HCT116 (cell line): ENCODE measurements around the gene TMUB1. TPM values are rescaled to one million over a fixed set of nuclear protein-coding genes. Genes with fewer than 3 reads are reported as not detected.

Source experiments
- ATAC-seq: fragments of 200-7000 bp; cut with Tn5 transposase; 2 replicates; pipeline ENCODE4 v1.9.1; 2020; ENCODE audit warnings: mild to moderate bottlenecking, moderate library complexity
- BruUV-seq: library from RNA; stranded (reverse); fragments of 400-500 nt; replicated peaks from 2 replicates; lab custom pipeline; 2021; lab: Mats Ljungman, UMichigan
- CTCF ChIA-PET: fragments of 300-600 bp; sonication (Branson Sonifier 250); formaldehyde crosslinking; loops from one replicate; lab custom pipeline; 2021; ENCODE audit warnings: antibody characterized with exemption; lab: Charles Lee
- POLR2A ChIA-PET: fragments of 300-600, 350-600 bp; sonication (Branson Sonifier 250); formaldehyde crosslinking; loops from one replicate; lab custom pipeline; 2021; ENCODE audit warnings: antibody characterized with exemption; lab: Charles Lee
- RAD21 ChIA-PET, 2 experiments: fragments of 300-600 bp; sonication (Branson Sonifier 250); formaldehyde crosslinking; loops; one replicate each; lab custom pipeline; 2023; ENCODE audit warnings: low total read pairs in 2 of 2; ENCODE audit not compliant: uncharacterized antibody in 2 of 2, unreplicated experiment in 2 of 2, low non-redundant PET in 1 of 2; lab: Charles Lee
- DNase-seq: peaks from one replicate; pipeline ENCODE4 v3.0.0-alpha.2; 2010; ENCODE audit warnings: low read depth, low spot score
- H2AFZ ChIP-seq: fragments of 200-600 bp; shearing (Covaris generic), sonication (generic); 2 replicates; pipeline ENCODE4 v1.6.1; 2017; ENCODE audit warnings: low read depth, mixed run types, mixed read lengths, antibody characterized with exemption, low read length; ENCODE audit not compliant: poor library complexity, severe bottlenecking
- H3K27ac ChIP-seq: 2 replicates; pipeline ENCODE4 v1.5.1; 2012; ENCODE audit warnings: low read depth, low read length
- H3K27me3 ChIP-seq: fragments of 200-600 bp; sonication (generic); 2 replicates; pipeline ENCODE4 v1.6.1; 2016; ENCODE audit warnings: mixed run types, low read length, mixed read lengths; ENCODE audit not compliant: insufficient read depth
- H3K36me3 ChIP-seq, 2 experiments: fragments of 200-500 bp in 1 of 2; fragments of 200-600 bp in 1 of 2; sonication (Bioruptor generic) in 1 of 2; sonication (generic) in 1 of 2; 2 replicates each; pipeline versions ENCODE4 v1.5.1 to v1.6.1; 2014 to 2016; ENCODE audit warnings: low read length in 2 of 2, inconsistent platforms in 1 of 2, mixed read lengths in 1 of 2, mixed run types in 1 of 2; ENCODE audit not compliant: insufficient read depth in 2 of 2, control insufficient read depth in 1 of 2
- H3K4me1 ChIP-seq, 2 experiments: fragments of 200-600 bp in 1 of 2; sonication (generic) in 1 of 2; 2 replicates each; pipeline versions ENCODE4 v1.5.1 to v1.6.1; 2012 to 2017; ENCODE audit warnings: low read length in 2 of 2, inconsistent platforms in 1 of 2, mild to moderate bottlenecking in 1 of 2, mixed read lengths in 1 of 2, mixed run types in 1 of 2, moderate library complexity in 1 of 2; ENCODE audit not compliant: insufficient read depth in 2 of 2, control insufficient read depth in 1 of 2
- H3K4me2 ChIP-seq: fragments of 200-600 bp; sonication (generic); 2 replicates; pipeline ENCODE4 v1.6.1; 2017; ENCODE audit warnings: mixed run types, low read length, mixed read lengths
- H3K4me3 ChIP-seq, 2 experiments: fragments of 200-600 bp in 1 of 2; sonication (generic) in 1 of 2; replicated peaks in 1 of 2; 2 replicates each; pipeline ENCODE4 v1.5.1; 2011 to 2016; ENCODE audit warnings: low read length in 2 of 2, control low read depth in 1 of 2, low read depth in 1 of 2, mild to moderate bottlenecking in 1 of 2, mixed read lengths in 1 of 2, mixed run types in 1 of 2
- H3K79me2 ChIP-seq: fragments of 200-600 bp; sonication (generic); 2 replicates; pipeline ENCODE4 v1.6.1; 2017; ENCODE audit warnings: mild to moderate bottlenecking, mixed run types, low read length, moderate library complexity, mixed read lengths; ENCODE audit not compliant: insufficient read depth
- H3K9ac ChIP-seq: fragments of 200-600 bp; sonication (generic); 2 replicates; pipeline ENCODE4 v1.6.1; 2016; ENCODE audit warnings: low read length, mixed read lengths
- H3K9me2 ChIP-seq: fragments of 200-600 bp; sonication (generic), shearing (Covaris generic); 2 replicates; pipeline ENCODE4 v1.6.1; 2017; ENCODE audit warnings: mixed run types, mild to moderate bottlenecking, moderate library complexity; ENCODE audit not compliant: insufficient read depth
- H3K9me3 ChIP-seq, 2 experiments: fragments of 200-500 bp in 1 of 2; fragments of 200-600 bp in 1 of 2; sonication (Bioruptor generic) in 1 of 2; sonication (generic) in 1 of 2; 2 replicates each; pipeline ENCODE4 v1.6.1; 2014 to 2017; ENCODE audit warnings: low read length in 2 of 2, mixed read lengths in 2 of 2, inconsistent platforms in 1 of 2, low read depth in 1 of 2, mild to moderate bottlenecking in 1 of 2, mixed run types in 1 of 2, moderate library complexity in 1 of 2; ENCODE audit not compliant: control insufficient read depth in 1 of 2, insufficient read depth in 1 of 2
- H4K20me1 ChIP-seq: fragments of 200-600 bp; sonication (generic), shearing (Covaris generic); 2 replicates; pipeline ENCODE4 v1.6.1; 2017; ENCODE audit warnings: mixed run types, mild to moderate bottlenecking, moderate library complexity; ENCODE audit not compliant: insufficient read depth
- EGR1 ChIP-seq: IDR thresholded peaks from 2 replicates; pipeline ENCODE4 v1.6.1; 2012; ENCODE audit warnings: low read depth
- ELF1 ChIP-seq: IDR thresholded peaks from 2 replicates; pipeline ENCODE4 v1.6.1; 2012; ENCODE audit warnings: low read depth, borderline replicate concordance
- EZH2phosphoT487 ChIP-seq: fragments of 200-600 bp; IDR thresholded peaks from 2 replicates; pipeline ENCODE4 v1.6.1; 2018; ENCODE audit warnings: antibody characterized with exemption, borderline replicate concordance
- FOSL1 ChIP-seq: IDR thresholded peaks from 2 replicates; pipeline ENCODE4 v1.6.1; 2012; ENCODE audit warnings: low read depth
- JUND ChIP-seq: IDR thresholded peaks from 2 replicates; pipeline ENCODE4 v1.6.1; 2012
- POLR2A ChIP-seq: IDR thresholded peaks from 2 replicates; pipeline ENCODE4 v1.7.0; 2011; ENCODE audit warnings: borderline replicate concordance; ENCODE audit not compliant: insufficient read depth, insufficient read length; ENCODE audit errors: extremely low read depth
- REST ChIP-seq: IDR thresholded peaks from 2 replicates; pipeline ENCODE4 v1.6.1; 2012; ENCODE audit warnings: low read depth
- SIN3A ChIP-seq: IDR thresholded peaks from 2 replicates; pipeline ENCODE4 v1.6.1; 2012; ENCODE audit warnings: low read depth
- SRF ChIP-seq: IDR thresholded peaks from 2 replicates; pipeline ENCODE4 v1.6.1; 2012; ENCODE audit warnings: low read depth
- ZNF274 ChIP-seq: fragments of 200-500 bp; sonication (Bioruptor generic); IDR thresholded peaks from 2 replicates; pipeline ENCODE4 v1.6.1; 2014; ENCODE audit warnings: mild to moderate bottlenecking, low read depth, low read length, inconsistent platforms
- intact Hi-C: fragments of 100-400 bp; cut with micrococcal nuclease; formaldehyde crosslinking; loops from 2 replicates; pipeline ENCODE4 v1.10.0; 2022
- total RNA-seq: library from RNA; stranded (reverse); gene quantifications from one replicate; pipeline ENCODE4 v1.2.1, GENCODE V29; 2021; ENCODE audit not compliant: unreplicated experiment

TMUB1 gene
- total RNA-seq, 1 experiment from 2014 or later: 75.8 TPM

GRCh38 chr7:151056283-151056665 is 27.0 kb downstream of the TMUB1 start:
- ChIA-PET RAD21 (no interaction called here), CTCF (no interaction called here), POLR2A (no interaction called here)
- intact Hi-C loops: no loop called here
- no peaks in the 10 kb centered on the region for H3K9me2 ChIP-seq
- BruUV-seq: no TSS peak
- no peak overlapping the region for H3K4me2 ChIP-seq
- H3K9me3 ChIP-seq: no peaks in the 10 kb centered on the region
- no peaks in the 10 kb centered on the region for H3K36me3 ChIP-seq
- DNase-seq: no peak
- no peak overlapping the region for H3K27ac ChIP-seq
- H4K20me1 ChIP-seq: no peaks in the 10 kb centered on the region
- H3K79me2 ChIP-seq: peaks cover 16% of the 10 kb centered on the region
- no peaks in the 10 kb centered on the region for H3K27me3 ChIP-seq
- no peak overlapping the region for H3K4me3 ChIP-seq
- H3K9ac ChIP-seq: no peak overlapping the region
- peaks cover 15 to 30% of the 10 kb centered on the region in 2 experiments for H3K4me1 ChIP-seq
- no peak for TF ChIP-seq EGR1
- no peak for TF ChIP-seq SRF
- no peak for TF ChIP-seq ZNF274
- no peak for TF ChIP-seq JUND
- TF ChIP-seq EZH2phosphoT487: no peak
- TF ChIP-seq REST: no peak
- TF ChIP-seq SIN3A: no peak
- TF ChIP-seq POLR2A: no peak
- no peak for ATAC-seq
- H2AFZ ChIP-seq: no peak overlapping the region

DNA sequence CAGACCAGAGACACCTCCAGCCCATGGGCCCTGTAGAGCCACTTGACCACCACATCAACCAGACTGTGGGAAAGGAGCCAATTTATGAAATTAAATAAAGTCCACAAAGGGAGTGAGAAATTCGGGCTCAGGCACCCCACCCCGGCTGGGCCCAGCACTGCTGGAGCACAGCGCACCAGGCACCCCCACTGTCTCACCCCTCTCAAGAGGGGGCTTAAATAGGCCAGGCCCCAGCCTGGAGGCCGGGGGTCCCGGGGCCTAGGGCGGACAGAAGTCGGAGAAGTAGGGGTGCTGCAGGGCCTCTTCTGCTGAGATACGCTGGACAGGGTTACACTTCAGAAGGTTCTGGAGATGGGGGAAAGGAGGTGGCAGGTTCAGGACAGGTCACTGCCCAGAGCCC is 29.5 kb downstream of the TMUB1 start:
- intact Hi-C loops: no loop called here
- no peak for ATAC-seq
- BruUV-seq: no TSS peak
- Histone ChIP-seq H2AFZ (no peak overlapping the region), H3K9me2 (no peaks in the 10 kb centered on the region), H3K9ac (no peak overlapping the region), H3K4me3 (no peak overlapping the region), H3K36me3 (no peaks in the 10 kb centered on the region), H3K4me1 (peaks cover 9 to 14% of the 10 kb centered on the region in 2 experiments), H3K27ac (no peak overlapping the region), H3K79me2 (no peaks in the 10 kb centered on the region), H3K9me3 (no peaks in the 10 kb centered on the region), H3K4me2 (no peak overlapping the region), H3K27me3 (no peaks in the 10 kb centered on the region), H4K20me1 (no peaks in the 10 kb centered on the region)
- TF ChIP-seq ZNF274: no peak
- no peak for TF ChIP-seq FOSL1
- no peak for TF ChIP-seq SIN3A
- no peak for TF ChIP-seq EZH2phosphoT487
- no peak for TF ChIP-seq POLR2A
- no peak for TF ChIP-seq ELF1
- DNase-seq: no peak
- RAD21 ChIA-PET: no interaction called here
- CTCF ChIA-PET: no interaction called here
- POLR2A ChIA-PET: no interaction called here
